OCI-LY3 (cell line): Measurements from ENCODE around the gene ATP1A1.

Source experiments
- H2AFZ ChIP-seq: fragments of 200-600, 300-600 bp; shearing (Covaris generic); 2 replicates; pipeline ENCODE4 v1.6.0; 2014; ENCODE audit warnings: antibody characterized with exemption, low read depth, low read length
- H3K27ac ChIP-seq: fragments of 200-600, 300-600 bp; sonication (generic); 2 replicates; pipeline ENCODE4 v1.5.1; 2014; ENCODE audit warnings: mild to moderate bottlenecking, low read length, moderate library complexity, mixed read lengths
- H3K27me3 ChIP-seq: fragments of 200-600, 300-600 bp; sonication (generic); 2 replicates; pipeline ENCODE4 v1.6.1; 2014; ENCODE audit warnings: low read depth, low read length, mixed read lengths
- H3K36me3 ChIP-seq: fragments of 200-600, 300-600 bp; sonication (generic); replicated peaks from 2 replicates; pipeline ENCODE3; 2014; ENCODE audit warnings: low read depth, low read length, mixed read lengths
- H3K4me1 ChIP-seq: fragments of 300-600, 200-600 bp; sonication (generic); 2 replicates; pipeline ENCODE4 v1.6.1; 2014; ENCODE audit warnings: low read length, mixed read lengths
- H3K4me2 ChIP-seq: fragments of 200-600, 300-600 bp; sonication (generic); 2 replicates; pipeline ENCODE4 v1.6.1; 2014; ENCODE audit warnings: low read length, mixed read lengths
- H3K4me3 ChIP-seq: fragments of 300-600, 200-600 bp; sonication (generic); 2 replicates; pipeline ENCODE4 v1.5.1; 2014; ENCODE audit warnings: antibody characterized with exemption, mild to moderate bottlenecking, low read length, moderate library complexity
- H3K79me2 ChIP-seq: fragments of 300-600, 200-600 bp; shearing (Covaris generic); 2 replicates; pipeline ENCODE4 v1.6.1; 2014; ENCODE audit warnings: mild to moderate bottlenecking, low read length, mixed read lengths
- H3K9ac ChIP-seq: fragments of 300-600, 200-600 bp; shearing (Covaris generic); 2 replicates; pipeline ENCODE4 v1.6.0; 2014; ENCODE audit warnings: mild to moderate bottlenecking, low read length, moderate library complexity
- H3K9me3 ChIP-seq: fragments of 200-600, 300-600 bp; shearing (Covaris generic); 2 replicates; pipeline ENCODE4 v1.6.1; 2014; ENCODE audit warnings: low read length, mixed read lengths; ENCODE audit not compliant: insufficient read depth
- H4K20me1 ChIP-seq: fragments of 200-600, 300-600 bp; sonication (generic); 2 replicates; pipeline ENCODE4 v1.6.1; 2016; ENCODE audit warnings: low read length, mixed read lengths; ENCODE audit not compliant: insufficient read depth
- EZH2phosphoT487 ChIP-seq: fragments of 200-600 bp; shearing (Covaris generic); IDR thresholded peaks from 2 replicates; pipeline ENCODE4 v1.6.1; 2018; ENCODE audit warnings: antibody characterized with exemption, mixed run types, low read depth
- TF ChIP-seq, protein P1 (sequence below): fragments of 200-600, 300-600 bp; sonication (generic); IDR thresholded peaks from 2 replicates; pipeline ENCODE4 v1.5.1; 2014; ENCODE audit warnings: antibody characterized with exemption, low read length, low read depth

The ATP1A1 gene

DNA sequence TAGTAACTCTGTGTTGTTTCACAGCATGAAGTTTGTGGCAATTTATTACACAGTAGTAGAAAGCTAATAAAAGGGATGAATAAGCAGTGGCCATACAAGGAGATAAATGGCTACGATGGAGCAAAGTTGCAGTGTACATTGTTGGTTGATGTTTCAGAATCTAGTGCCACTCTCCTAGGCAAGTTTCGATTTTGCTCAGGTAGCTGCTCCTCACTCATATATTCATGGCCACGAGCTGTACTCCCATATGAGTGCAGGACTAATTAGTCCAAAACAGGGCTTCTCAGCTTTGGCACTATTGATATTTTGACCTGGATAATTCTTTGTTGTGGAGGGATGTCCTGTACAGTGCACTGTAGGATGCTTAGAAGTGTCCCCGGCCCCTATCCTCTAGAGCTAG is 30.0 kb upstream of the ATP1A1 start:
- H3K9ac ChIP-seq, result no peak overlapping the region

DNA sequence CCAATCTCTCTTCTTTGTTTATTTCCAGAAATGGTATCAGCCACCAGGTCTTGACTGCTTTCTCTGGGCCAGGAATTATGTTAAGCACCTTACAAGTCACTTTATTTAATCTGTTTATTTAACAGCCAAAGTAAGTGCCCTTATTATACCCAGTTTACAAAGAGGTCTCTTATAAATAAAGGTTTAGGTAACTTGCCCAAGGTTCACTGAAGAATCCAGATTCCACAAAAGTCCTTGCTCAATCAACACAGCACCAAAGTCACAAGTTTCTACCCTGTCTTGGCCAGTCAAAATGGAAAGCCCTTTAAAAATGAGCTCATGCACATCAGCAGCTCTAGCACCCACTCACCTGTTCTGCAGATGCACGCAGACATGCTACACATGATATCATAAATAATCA is 28.0 kb upstream of the ATP1A1 start:
- Histone ChIP-seq H3K79me2 (no peaks in the 10 kb centered on the region), H3K9ac (no peak overlapping the region), H3K9me3 (no peaks in the 10 kb centered on the region), H3K4me1 (no peaks in the 10 kb centered on the region), H3K36me3 (no peaks in the 10 kb centered on the region), H2AFZ (no peak overlapping the region), H3K27me3 (no peaks in the 10 kb centered on the region), H3K4me3 (no peak overlapping the region), H3K4me2 (no peak overlapping the region), H3K27ac (no peak overlapping the region), H4K20me1 (no peaks in the 10 kb centered on the region)
- TF ChIP-seq EZH2phosphoT487, result no peak
- TF ChIP-seq, protein P1, sequence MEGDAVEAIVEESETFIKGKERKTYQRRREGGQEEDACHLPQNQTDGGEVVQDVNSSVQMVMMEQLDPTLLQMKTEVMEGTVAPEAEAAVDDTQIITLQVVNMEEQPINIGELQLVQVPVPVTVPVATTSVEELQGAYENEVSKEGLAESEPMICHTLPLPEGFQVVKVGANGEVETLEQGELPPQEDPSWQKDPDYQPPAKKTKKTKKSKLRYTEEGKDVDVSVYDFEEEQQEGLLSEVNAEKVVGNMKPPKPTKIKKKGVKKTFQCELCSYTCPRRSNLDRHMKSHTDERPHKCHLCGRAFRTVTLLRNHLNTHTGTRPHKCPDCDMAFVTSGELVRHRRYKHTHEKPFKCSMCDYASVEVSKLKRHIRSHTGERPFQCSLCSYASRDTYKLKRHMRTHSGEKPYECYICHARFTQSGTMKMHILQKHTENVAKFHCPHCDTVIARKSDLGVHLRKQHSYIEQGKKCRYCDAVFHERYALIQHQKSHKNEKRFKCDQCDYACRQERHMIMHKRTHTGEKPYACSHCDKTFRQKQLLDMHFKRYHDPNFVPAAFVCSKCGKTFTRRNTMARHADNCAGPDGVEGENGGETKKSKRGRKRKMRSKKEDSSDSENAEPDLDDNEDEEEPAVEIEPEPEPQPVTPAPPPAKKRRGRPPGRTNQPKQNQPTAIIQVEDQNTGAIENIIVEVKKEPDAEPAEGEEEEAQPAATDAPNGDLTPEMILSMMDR, result no peak

More for the DNA sequence above, 30.0 kb upstream of the ATP1A1 start:
- H4K20me1 ChIP-seq, result no peaks in the 10 kb centered on the region
- no peaks in the 10 kb centered on the region for H3K79me2 ChIP-seq
- H3K27me3 ChIP-seq, result no peaks in the 10 kb centered on the region
- no peak for TF ChIP-seq EZH2phosphoT487
- TF ChIP-seq, protein P1, result no peak
- H3K4me3 ChIP-seq, result no peak overlapping the region
- no peak overlapping the region for H2AFZ ChIP-seq
- H3K36me3 ChIP-seq, result no peaks in the 10 kb centered on the region
- H3K4me1 ChIP-seq, result no peaks in the 10 kb centered on the region
- no peak overlapping the region for H3K27ac ChIP-seq
- H3K9me3 ChIP-seq, result no peaks in the 10 kb centered on the region
- H3K4me2 ChIP-seq, result no peak overlapping the region

GRCh38 chr1:116345843-116346242 is 27.2 kb upstream of the ATP1A1 start:
- H4K20me1 ChIP-seq, result no peaks in the 10 kb centered on the region
- H3K4me1 ChIP-seq, result no peaks in the 10 kb centered on the region
- no peak overlapping the region for H3K27ac ChIP-seq
- H3K4me2 ChIP-seq, result no peak overlapping the region
- H3K9me3 ChIP-seq, result no peaks in the 10 kb centered on the region
- no peaks in the 10 kb centered on the region for H3K36me3 ChIP-seq
- no peak overlapping the region for H2AFZ ChIP-seq
- TF ChIP-seq EZH2phosphoT487, result no peak
- TF ChIP-seq, protein P1, result no peak
- H3K27me3 ChIP-seq, result no peaks in the 10 kb centered on the region
- H3K4me3 ChIP-seq, result no peak overlapping the region
- H3K9ac ChIP-seq, result no peak overlapping the region
- H3K79me2 ChIP-seq, result no peaks in the 10 kb centered on the region

DNA sequence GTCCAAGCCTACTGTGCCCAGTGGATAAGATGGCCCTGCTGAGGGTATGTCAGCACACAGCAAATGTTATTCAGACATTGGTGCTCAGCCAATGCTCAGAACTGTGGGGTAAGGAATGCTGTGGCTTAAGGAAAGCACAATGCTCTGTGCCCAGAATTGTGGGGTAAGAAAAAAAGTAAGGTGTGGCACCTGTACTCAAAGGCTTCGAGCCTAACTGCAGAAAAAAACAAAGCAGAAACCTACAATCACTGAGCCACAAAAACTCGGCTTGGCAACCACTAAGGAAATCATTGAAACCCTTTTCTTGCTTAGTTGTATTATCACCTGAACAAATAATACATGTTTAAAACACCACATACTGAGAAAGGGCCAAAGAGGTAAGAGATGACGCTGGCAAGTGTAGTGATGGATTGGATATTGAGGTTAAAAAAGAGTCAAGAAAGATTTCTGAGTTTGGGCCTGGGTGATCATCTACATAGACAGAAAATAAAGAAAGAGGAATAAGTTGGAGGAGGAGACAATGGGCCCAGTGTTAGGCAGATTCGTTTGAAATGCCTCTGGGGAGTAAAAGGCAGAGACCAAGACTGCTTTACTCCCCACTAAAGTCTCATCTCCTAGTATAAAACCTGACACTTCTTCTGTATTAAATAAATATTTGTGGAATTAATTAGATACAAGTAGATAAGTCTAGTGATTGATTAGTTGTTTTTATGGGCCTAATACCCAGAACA is 25.9 kb upstream of the ATP1A1 start:
- TF ChIP-seq, protein P1, result no peak
- TF ChIP-seq EZH2phosphoT487, result no peak
- no peak overlapping the region for H3K4me2 ChIP-seq

More for the DNA sequence above, 25.9 kb upstream of the ATP1A1 start:
- Histone ChIP-seq H3K9me3 (no peaks in the 10 kb centered on the region), H3K27me3 (no peaks in the 10 kb centered on the region), H3K27ac (no peak overlapping the region), H3K36me3 (no peaks in the 10 kb centered on the region), H4K20me1 (no peaks in the 10 kb centered on the region), H3K4me1 (no peaks in the 10 kb centered on the region), H2AFZ (no peak overlapping the region), H3K9ac (no peak overlapping the region), H3K79me2 (no peaks in the 10 kb centered on the region), H3K4me3 (no peak overlapping the region)
